OCI-LY1 (cell line): ENCODE measurements around the gene DDX17.

ENCODE experiments used
- CTCF ChIP-seq: fragments of 200-600 bp; sonication (generic), shearing (Covaris generic); IDR thresholded peaks from 2 replicates; pipeline ENCODE4 v1.5.1; 2017; ENCODE audit warnings: mild to moderate bottlenecking, antibody characterized with exemption, low read length, moderate library complexity, mixed read lengths
- EZH2 ChIP-seq: fragments of 200-600 bp; sonication (generic), shearing (Covaris generic); IDR thresholded peaks from 2 replicates; pipeline ENCODE4 v1.8.0; 2017; ENCODE audit warnings: borderline replicate concordance, mixed run types, mild to moderate bottlenecking, antibody characterized with exemption, low read length, moderate library complexity, mixed read lengths

- TF ChIP-seq CTCF (no peak), EZH2 (no peak)
Measured at GRCh38 chr22:38490475-38490874, 15.6 kb downstream of the DDX17 start.
